Activated CD4-positive, CD25-positive, alpha-beta regulatory T cell treated with anti-CD3 and anti-CD28 coated beads, Interleukin-2, amount 50 U/mL, for 16 hours (primary cell): ENCODE results near the gene WDR35.

Experiments
- DNase-seq: peaks from one replicate; pipeline ENCODE4 v3.0.0-alpha.2; 2020; ENCODE audit warnings: low read depth, low spot score

WDR35 gene

GRCh38 chr2:19989667-19990415 lies at the start of gene WDR35:
WDR35 (minus strand) TSS chr2:19990105; CDS start chr2:19990015, 90 bp downstream.
- peak; percentile 79 for DNase-seq

- DNase-seq: no peak
Observed at GRCh38 chr2:20037660-20038059, 47.8 kb upstream of the WDR35 start.

- no peak for DNase-seq
Observed at GRCh38 chr2:20035955-20036666, 46.2 kb upstream of the WDR35 start.

GRCh38 chr2:20034821-20035220 lies 44.9 kb upstream of the WDR35 start:
- DNase-seq: no peak

GRCh38 chr2:20034218-20034617 lies 44.3 kb upstream of the WDR35 start:
- no peak for DNase-seq

GRCh38 chr2:20033322-20033721 lies 43.4 kb upstream of the WDR35 start:
- no peak for DNase-seq

GRCh38 chr2:20030224-20030623 lies 40.3 kb upstream of the WDR35 start:
- DNase-seq: no peak

GRCh38 chr2:20027705-20028434 lies 38.0 kb upstream of the WDR35 start:
- DNase-seq: no peak

GRCh38 chr2:20027260-20027677 lies 37.4 kb upstream of the WDR35 start:
- DNase-seq: no peak

GRCh38 chr2:20025065-20025786 lies 35.3 kb upstream of the WDR35 start:
- no peak for DNase-seq

- no peak for DNase-seq
Observed at GRCh38 chr2:20023688-20024087, 33.8 kb upstream of the WDR35 start.

GRCh38 chr2:20021405-20022009 lies 31.6 kb upstream of the WDR35 start:
- no peak for DNase-seq

- DNase-seq: no peak
Observed at GRCh38 chr2:20019747-20020146, 29.8 kb upstream of the WDR35 start.

- no peak for DNase-seq
Observed at GRCh38 chr2:20018601-20019152, 28.8 kb upstream of the WDR35 start.

GRCh38 chr2:20016346-20016745 lies 26.4 kb upstream of the WDR35 start:
- DNase-seq: no peak

GRCh38 chr2:20015482-20016083 lies 25.7 kb upstream of the WDR35 start:
- DNase-seq: no peak

- DNase-seq: no peak
Observed at GRCh38 chr2:20013126-20013849, 23.4 kb upstream of the WDR35 start.

GRCh38 chr2:20012282-20013125 lies 22.6 kb upstream of the WDR35 start, which contains the start of gene MATN3:
MATN3 (minus strand) TSS chr2:20012668; CDS start chr2:20012631, 37 bp downstream.
- no peak for DNase-seq

- no peak for DNase-seq
Observed at GRCh38 chr2:20012032-20012281, 22.1 kb upstream of the WDR35 start.
